Placental epithelial cell (primary cell): ENCODE results near the gene CXXC4. TPM values are rescaled to one million over a fixed set of nuclear protein-coding genes. Genes with fewer than 3 reads are reported as not detected.

Source experiments
- total RNA-seq: library from RNA; depleted of rRNA; stranded (reverse); fragments of >200 nt; gene quantifications from 2 replicates; pipeline ENCODE4 v1.2.3, GENCODE V29; 2012

CXXC4 gene
- total RNA-seq: 0.11 and 0.39 TPM in 2 replicates

DNA sequence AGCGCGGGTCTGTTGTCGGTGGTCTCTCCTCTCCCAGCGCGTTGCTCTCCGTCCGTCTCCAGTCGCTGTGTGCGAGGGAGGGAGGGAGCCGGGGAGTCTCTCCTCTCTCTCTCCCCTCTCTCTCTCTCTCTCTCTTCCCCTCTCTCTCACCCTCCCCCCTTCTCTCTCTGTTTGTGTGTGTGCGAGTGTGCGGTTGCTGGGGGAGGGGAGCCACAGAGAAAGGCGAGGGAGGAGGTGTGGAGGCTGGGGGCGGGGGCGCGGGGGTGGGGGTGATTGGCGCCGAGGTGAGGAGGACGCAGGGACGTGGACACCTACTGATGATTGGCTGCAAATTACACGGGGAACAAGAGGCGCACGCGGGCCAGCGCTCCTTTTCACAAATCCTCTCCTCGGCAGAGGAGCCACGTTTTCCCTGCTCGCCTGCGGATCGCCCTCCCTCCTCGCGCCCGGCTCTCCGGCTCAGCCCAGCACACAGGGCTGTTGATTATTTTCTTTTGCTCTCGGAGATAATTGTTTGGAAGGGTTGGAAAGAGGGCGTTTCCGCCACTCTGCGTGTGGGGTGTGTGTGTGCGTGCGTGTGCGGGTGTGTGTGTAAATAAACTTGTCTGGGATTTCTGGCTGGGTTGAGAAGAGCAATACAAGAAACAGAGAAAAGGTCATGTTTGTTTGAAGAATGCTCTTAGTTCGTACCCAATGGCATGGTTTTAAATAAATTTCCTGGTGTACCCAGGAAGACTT is at the start of gene CXXC4:
Gene CXXC4 (minus strand): TSS at position 73 of the 738 bp plus-strand sequence. CDS start 3,092 bp downstream, outside the sequence.

